Activated CD8-positive, alpha-beta T cell treated with anti-CD3 and anti-CD28 coated beads, Interleukin-2, amount 10 ng/mL, durations not matched to agents 7 days and 5 days (primary cell): ENCODE measurements around the gene TRAF7. TPM values are rescaled to one million over a fixed set of nuclear protein-coding genes. Genes with fewer than 3 reads are reported as not detected.
"Not testable (repeated sequence)": the region's sequence is repeated elsewhere in the genome, so short reads cannot be mapped to it uniquely, and the experiment has no call there.

Source experiments
- ATAC-seq: fragments of 150-1000 bp; cut with Tn5 transposase; one replicate; pipeline ENCODE4 v1.10.0; 2021; ENCODE audit warnings: moderate library complexity
- CTCF ChIA-PET: fragments of 350-600 bp; sonication (Branson Sonifier 250); formaldehyde crosslinking; loops from one replicate; lab custom pipeline; 2021; ENCODE audit warnings: antibody characterized with exemption; lab: Charles Lee
- POLR2A ChIA-PET: fragments of 350-600 bp; sonication (Branson Sonifier 250); formaldehyde crosslinking; loops from one replicate; lab custom pipeline; 2021; ENCODE audit warnings: antibody characterized with exemption; lab: Charles Lee
- DNase-seq: peaks from one replicate; pipeline ENCODE4 v3.0.0-alpha.2; 2020
- H3K27ac Mint-ChIP-seq: one replicate; pipeline ENCODE4 v1.8.0; 2021; ENCODE audit warnings: mild to moderate bottlenecking, mixed read lengths
- H3K27me3 Mint-ChIP-seq: one replicate; pipeline ENCODE4 v1.8.0; 2021; ENCODE audit warnings: low read depth, mixed read lengths
- H3K36me3 Mint-ChIP-seq: one replicate; pipeline ENCODE4 v1.8.0; 2021; ENCODE audit warnings: low read depth, mixed read lengths
- H3K4me1 Mint-ChIP-seq: one replicate; pipeline ENCODE4 v1.8.0; 2021; ENCODE audit warnings: low read depth, mixed read lengths
- H3K4me3 Mint-ChIP-seq: one replicate; pipeline ENCODE4 v1.8.0; 2021; ENCODE audit warnings: mild to moderate bottlenecking, mixed read lengths
- H3K9me3 Mint-ChIP-seq: one replicate; pipeline ENCODE4 v1.8.0; 2022; ENCODE audit warnings: mixed read lengths; ENCODE audit not compliant: insufficient read depth
- total RNA-seq, 2 experiments: library from RNA; stranded (reverse); gene quantifications; one replicate each; pipeline ENCODE4 v1.2.3, GENCODE V29; 2021

The TRAF7 gene
- total RNA-seq, 2 experiments from 2014 or later: 56.8 to 59.5 TPM

- H3K27ac Mint-ChIP-seq, CTCF ChIA-PET, ATAC-seq, H3K27me3 Mint-ChIP-seq, H3K4me1 Mint-ChIP-seq, POLR2A ChIA-PET, H3K9me3 Mint-ChIP-seq, DNase-seq, H3K4me3 Mint-ChIP-seq, H3K36me3 Mint-ChIP-seq: not testable (repeated sequence)
These were observed 43.0 kb upstream of the TRAF7 start for GRCh38 chr16:2112539-2113106.

DNA sequence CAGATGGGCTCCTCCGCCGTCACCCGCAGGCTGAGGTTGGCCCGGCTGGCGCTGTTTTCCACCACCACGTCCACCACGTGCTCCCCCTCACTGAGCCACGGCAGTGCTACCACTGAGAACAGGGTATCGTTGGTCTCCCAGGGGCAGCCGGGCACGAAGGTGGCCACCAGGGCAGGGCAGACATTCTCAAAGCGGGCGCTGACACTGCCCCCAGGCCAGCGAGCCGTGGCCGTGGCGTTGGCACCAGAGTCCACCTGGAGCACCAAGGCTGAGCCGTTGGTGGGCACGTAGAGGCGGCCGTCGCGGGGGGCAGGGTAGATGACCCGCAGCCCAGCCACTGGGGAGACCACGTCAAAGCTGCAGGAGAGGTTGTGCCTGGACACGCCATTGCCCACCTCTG, 41.4 kb upstream of the TRAF7 start:
- POLR2A ChIA-PET, ATAC-seq: not testable (repeated sequence)

GRCh38 chr16:2114885-2115590, 40.5 kb upstream of the TRAF7 start:
- POLR2A ChIA-PET: interaction anchor here (0.6 kb wide), 1 partner anchor 575 kb away, joined by 3 read pairs; no protein-coding TSS in a partner anchor
- H3K27me3 Mint-ChIP-seq, H3K9me3 Mint-ChIP-seq, ATAC-seq, CTCF ChIA-PET, DNase-seq, H3K27ac Mint-ChIP-seq, H3K36me3 Mint-ChIP-seq, H3K4me1 Mint-ChIP-seq, H3K4me3 Mint-ChIP-seq: not testable (repeated sequence)

More for the DNA sequence above, 41.4 kb upstream of the TRAF7 start:
- H3K27me3 Mint-ChIP-seq, H3K27ac Mint-ChIP-seq, H3K36me3 Mint-ChIP-seq, H3K4me1 Mint-ChIP-seq, CTCF ChIA-PET, H3K9me3 Mint-ChIP-seq, H3K4me3 Mint-ChIP-seq, DNase-seq: not testable (repeated sequence)

DNA sequence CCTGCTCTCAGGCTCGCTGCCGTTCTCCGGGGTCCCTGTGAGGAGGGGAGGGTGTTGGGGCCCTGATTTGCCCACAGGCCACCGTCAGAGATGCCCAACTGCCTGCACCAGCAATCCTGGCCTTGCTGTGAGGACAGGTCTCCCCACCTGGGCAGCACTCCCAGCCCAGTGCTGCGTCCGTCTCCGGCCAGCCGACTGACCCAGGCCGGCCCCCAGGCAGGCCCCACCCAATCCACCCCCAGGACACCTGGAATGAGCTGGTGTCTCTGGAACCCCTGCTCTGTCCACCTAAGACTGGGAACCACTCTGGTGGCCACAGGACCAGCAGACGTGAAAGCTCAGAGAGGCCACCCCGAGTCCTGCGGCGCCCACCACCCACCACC, 40.0 kb upstream of the TRAF7 start:
- DNase-seq (no peak), ATAC-seq (no peak)
- H3K36me3 Mint-ChIP-seq: no peaks in the 10 kb centered on the region
- no peak overlapping the region for H3K4me3 Mint-ChIP-seq
- no peaks in the 10 kb centered on the region for H3K27me3 Mint-ChIP-seq
- H3K9me3 Mint-ChIP-seq: no peaks in the 10 kb centered on the region
- ChIA-PET POLR2A (no interaction called here), CTCF (no interaction called here)
- no peak overlapping the region for H3K27ac Mint-ChIP-seq
- H3K4me1 Mint-ChIP-seq: no peaks in the 10 kb centered on the region

DNA sequence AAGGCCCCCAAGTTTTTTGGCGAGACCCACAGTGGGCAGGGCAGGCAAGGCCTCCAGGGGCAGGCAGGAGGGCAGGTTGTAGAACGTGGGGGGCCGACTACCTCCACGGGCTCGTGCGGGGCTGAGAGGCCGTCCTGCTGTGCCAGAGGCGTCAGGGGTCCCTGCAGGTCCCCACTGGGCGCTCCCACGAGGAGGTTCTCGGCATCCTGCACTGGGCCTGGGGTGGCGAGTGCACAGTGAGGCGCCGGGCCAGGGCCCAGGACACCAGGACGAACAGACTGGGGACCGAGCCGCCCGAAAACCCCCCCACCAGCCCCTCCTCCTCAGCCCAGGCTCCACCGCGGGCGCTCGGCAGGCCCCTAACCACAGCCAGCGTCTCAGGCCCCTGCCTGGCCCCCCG, 39.2 kb upstream of the TRAF7 start:
- H3K4me1 Mint-ChIP-seq, DNase-seq, H3K9me3 Mint-ChIP-seq: not testable (repeated sequence)

GRCh38 chr16:2117341-2117740, 38.2 kb upstream of the TRAF7 start:
- H3K36me3 Mint-ChIP-seq, POLR2A ChIA-PET, H3K4me1 Mint-ChIP-seq, H3K4me3 Mint-ChIP-seq, H3K27me3 Mint-ChIP-seq, ATAC-seq, DNase-seq, H3K9me3 Mint-ChIP-seq, H3K27ac Mint-ChIP-seq, CTCF ChIA-PET: not testable (repeated sequence)

More for the DNA sequence above, 39.2 kb upstream of the TRAF7 start:
- ATAC-seq, H3K4me3 Mint-ChIP-seq, H3K27me3 Mint-ChIP-seq, H3K27ac Mint-ChIP-seq, POLR2A ChIA-PET, H3K36me3 Mint-ChIP-seq, CTCF ChIA-PET: not testable (repeated sequence)

DNA sequence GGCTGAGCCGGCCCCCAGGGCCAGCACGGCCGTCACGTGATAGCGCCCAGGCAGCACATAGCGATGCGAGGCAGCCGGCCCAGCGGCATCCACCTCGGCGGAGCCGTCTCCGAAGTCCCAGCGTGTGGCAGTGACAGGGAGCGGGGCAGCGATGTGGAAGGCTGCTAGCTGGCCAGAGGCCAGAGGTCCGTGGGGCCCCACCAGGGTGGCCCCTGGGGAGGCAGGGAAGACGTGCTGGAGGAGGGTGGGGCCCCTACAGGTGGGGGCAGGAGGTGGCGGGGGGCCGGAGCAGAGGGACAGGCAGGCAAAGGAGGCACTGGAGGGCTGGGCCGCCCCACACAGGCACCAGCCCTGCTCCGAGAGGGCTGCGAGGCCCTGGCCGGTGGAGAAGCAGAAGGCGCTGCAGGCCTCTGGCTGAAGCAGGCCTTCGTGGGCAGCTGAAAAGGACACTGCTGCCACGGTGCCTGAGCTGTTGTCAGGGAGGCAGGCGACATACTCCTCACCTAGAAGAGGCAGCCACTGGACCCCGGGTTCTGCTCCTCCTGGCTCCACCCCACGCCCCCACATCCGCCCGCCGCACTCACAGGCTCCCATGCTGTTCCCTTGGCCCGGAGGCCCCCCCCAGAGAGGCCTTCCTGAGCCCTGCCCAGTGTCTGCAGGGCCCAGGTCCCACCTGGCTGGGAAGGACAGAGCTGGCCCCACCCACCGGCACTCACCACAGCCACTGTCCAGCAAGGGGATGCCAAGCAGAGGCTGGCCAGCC, 37.4 kb upstream of the TRAF7 start:
- H3K36me3 Mint-ChIP-seq, POLR2A ChIA-PET, H3K9me3 Mint-ChIP-seq, H3K4me1 Mint-ChIP-seq, DNase-seq, H3K4me3 Mint-ChIP-seq, H3K27ac Mint-ChIP-seq, ATAC-seq, CTCF ChIA-PET, H3K27me3 Mint-ChIP-seq: not testable (repeated sequence)

GRCh38 chr16:2121325-2121724, 34.3 kb upstream of the TRAF7 start:
- POLR2A ChIA-PET: interaction anchor here (0.7 to 1.1 kb wide), 2 partner anchors 34 to 130 kb away, joined by 3 read pairs; partner anchors contain the start of genes ECI1 and TRAF7
- not testable (repeated sequence) for H3K36me3 Mint-ChIP-seq, H3K4me1 Mint-ChIP-seq, H3K27me3 Mint-ChIP-seq, H3K9me3 Mint-ChIP-seq, H3K27ac Mint-ChIP-seq, H3K4me3 Mint-ChIP-seq
- CTCF ChIA-PET: interaction anchor here (0.6 to 2.7 kb wide), 3 partner anchors 19 to 32 kb away, joined by 3 to 11 read pairs (median 3); no protein-coding TSS in a partner anchor
- DNase-seq: peak; percentile 46
- ATAC-seq: peak; percentile 59

DNA sequence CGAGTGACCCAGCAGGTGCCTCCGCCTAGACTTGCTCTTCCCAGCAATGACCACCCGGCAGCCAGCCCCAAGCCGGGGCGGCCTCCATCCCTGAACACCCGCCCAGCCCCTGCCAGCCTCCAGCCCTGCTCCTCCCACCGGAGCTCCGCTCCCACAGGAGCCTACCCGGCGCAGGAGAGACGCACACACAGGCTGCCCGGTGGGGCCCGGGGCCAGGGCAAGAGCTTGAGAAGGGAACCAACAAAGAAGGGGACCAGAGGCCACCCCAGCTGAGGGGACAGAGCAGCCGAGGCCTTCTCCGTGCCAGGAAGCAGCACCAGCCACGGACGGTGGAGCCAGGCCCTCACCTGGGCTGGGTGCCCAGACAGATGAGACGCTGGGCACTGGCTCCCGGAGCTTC, 33.7 kb upstream of the TRAF7 start:
- H3K4me1 Mint-ChIP-seq: no peaks in the 10 kb centered on the region
- no peaks in the 10 kb centered on the region for H3K9me3 Mint-ChIP-seq
- H3K27me3 Mint-ChIP-seq: no peaks in the 10 kb centered on the region
- no peak overlapping the region for H3K4me3 Mint-ChIP-seq
- no peak for ATAC-seq
- POLR2A ChIA-PET: interaction anchor here (0.7 to 1.1 kb wide), 2 partner anchors 33 to 130 kb away, joined by 3 read pairs; partner anchors contain the start of genes ECI1 and TRAF7
- no peak for DNase-seq
- CTCF ChIA-PET: interaction anchor here (0.6 to 2.7 kb wide), 3 partner anchors 19 to 31 kb away, joined by 3 to 11 read pairs (median 3); no protein-coding TSS in a partner anchor
- H3K36me3 Mint-ChIP-seq: no peaks in the 10 kb centered on the region
- no peak overlapping the region for H3K27ac Mint-ChIP-seq

DNA sequence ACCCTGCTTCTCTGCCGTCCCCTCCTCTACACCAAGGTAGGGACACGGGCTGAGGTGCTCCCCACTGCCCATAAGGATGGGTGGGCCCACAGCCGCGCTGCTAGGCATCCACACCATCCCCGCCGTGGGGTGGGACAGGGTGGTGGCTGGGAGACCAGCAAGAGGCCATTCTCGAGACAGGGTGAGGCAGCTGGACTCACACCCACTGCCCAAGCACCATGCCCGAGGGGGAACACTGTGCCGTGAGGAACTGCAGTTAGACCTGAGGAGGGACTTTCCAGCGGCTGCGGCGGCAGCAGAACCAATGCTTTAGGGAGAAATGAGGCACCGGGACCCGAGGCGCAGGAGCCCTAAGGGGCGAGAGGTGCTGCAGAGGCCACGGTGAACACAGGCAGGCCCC, 33.2 kb upstream of the TRAF7 start:
- no peaks in the 10 kb centered on the region for H3K4me1 Mint-ChIP-seq
- H3K9me3 Mint-ChIP-seq: no peaks in the 10 kb centered on the region
- no peak overlapping the region for H3K4me3 Mint-ChIP-seq
- POLR2A ChIA-PET: interaction anchor here (1.1 kb wide), 1 partner anchor 33 kb away, joined by 3 read pairs; the partner anchor contains the start of gene TRAF7
- H3K27me3 Mint-ChIP-seq: no peaks in the 10 kb centered on the region
- DNase-seq (no peak), ATAC-seq (no peak)
- H3K27ac Mint-ChIP-seq: no peak overlapping the region
- CTCF ChIA-PET: interaction anchor here (2.7 kb wide), 1 partner anchor 18 kb away, joined by 11 read pairs; no protein-coding TSS in a partner anchor
- no peaks in the 10 kb centered on the region for H3K36me3 Mint-ChIP-seq

GRCh38 chr16:2122934-2123683, 32.5 kb upstream of the TRAF7 start:
- ATAC-seq, H3K4me1 Mint-ChIP-seq, DNase-seq, H3K4me3 Mint-ChIP-seq, CTCF ChIA-PET, H3K9me3 Mint-ChIP-seq, H3K27me3 Mint-ChIP-seq, H3K36me3 Mint-ChIP-seq, POLR2A ChIA-PET, H3K27ac Mint-ChIP-seq: not testable (repeated sequence)
